HEK293 (cell line): Measurements from ENCODE around the gene GNAT1.

Experiments used
- CTCF ChIA-PET: fragments of 350-600 bp; formaldehyde crosslinking; extraction: SDS; loops from one replicate; lab custom pipeline; 2021; ENCODE audit warnings: antibody characterized with exemption; lab: Yijun Ruan, JAX
- POLR2A ChIA-PET: fragments of 300-600 bp; formaldehyde crosslinking; extraction: SDS; loops from one replicate; lab custom pipeline; 2020; ENCODE audit warnings: antibody characterized with exemption, inconsistent platforms; lab: Yijun Ruan, JAX
- H3K27ac ChIP-seq: fragments of 200-500 bp; sonication (Bioruptor generic); 2 replicates; pipeline ENCODE4 v1.5.1; 2014; ENCODE audit warnings: low read depth, low read length, control low read depth, inconsistent platforms; ENCODE audit errors: extremely low read depth
- H3K36me3 ChIP-seq, 2 experiments: fragments of 200-500 bp in 1 of 2; sonication (Bioruptor generic) in 1 of 2; 1 replicate in 1 of 2; 2 replicates in 1 of 2; pipeline ENCODE4 v1.5.1; 2014 to 2017; ENCODE audit warnings: inconsistent platforms in 2 of 2, low read length in 2 of 2; ENCODE audit not compliant: control insufficient read depth in 2 of 2, insufficient read depth in 1 of 2
- H3K4me1 ChIP-seq: fragments of 200-500 bp; sonication (Bioruptor generic); 2 replicates; pipeline ENCODE4 v1.5.1; 2014; ENCODE audit warnings: mild to moderate bottlenecking, low read length, inconsistent platforms; ENCODE audit not compliant: control insufficient read depth, insufficient read depth
- H3K4me3 ChIP-seq: 2 replicates; pipeline ENCODE4 v1.5.1; 2011; ENCODE audit warnings: low read depth, mild to moderate bottlenecking, control low read depth, low read length, moderate library complexity
- H3K9me3 ChIP-seq: fragments of 200-500 bp; sonication (Bioruptor generic); 2 replicates; pipeline ENCODE4 v1.5.1; 2014; ENCODE audit warnings: low read depth, low read length, inconsistent platforms; ENCODE audit not compliant: control insufficient read depth, insufficient read depth
- CTCF ChIP-seq: fragments of 450-650 bp; formaldehyde crosslinking; IDR thresholded peaks from 2 replicates; pipeline ENCODE4 v1.5.1; 2016; ENCODE audit warnings: missing biosample characterization, missing genetic modification characterization
- EGR2 ChIP-seq: fragments of 450-650 bp; formaldehyde crosslinking; IDR thresholded peaks from 2 replicates; pipeline ENCODE4 v1.5.1; 2016; ENCODE audit warnings: low read depth, missing biosample characterization, missing genetic modification characterization
- GLIS2 ChIP-seq: fragments of 450-650 bp; formaldehyde crosslinking; IDR thresholded peaks from 2 replicates; pipeline ENCODE4 v1.5.1; 2016; ENCODE audit warnings: missing biosample characterization, missing genetic modification characterization
- HOXA7 ChIP-seq: sonication (generic); formaldehyde crosslinking; IDR thresholded peaks from 2 replicates; pipeline ENCODE4 v1.8.1; 2022; ENCODE audit warnings: missing genetic modification reagents, borderline replicate concordance
- HOXC10 ChIP-seq: sonication (generic); formaldehyde crosslinking; IDR thresholded peaks from 2 replicates; pipeline ENCODE4 v1.8.1; 2023; ENCODE audit warnings: mild to moderate bottlenecking, missing genetic modification reagents
- KLF1 ChIP-seq: fragments of 450-650 bp; formaldehyde crosslinking; IDR thresholded peaks from 2 replicates; pipeline ENCODE4 v1.5.1; 2016; ENCODE audit warnings: missing biosample characterization, missing genetic modification characterization
- KLF16 ChIP-seq: fragments of 450-650 bp; formaldehyde crosslinking; IDR thresholded peaks from 2 replicates; pipeline ENCODE4 v1.5.1; 2017; ENCODE audit warnings: missing biosample characterization, missing genetic modification characterization
- SP2 ChIP-seq: fragments of 450-650 bp; formaldehyde crosslinking; IDR thresholded peaks from 2 replicates; pipeline ENCODE4 v1.5.1; 2016; ENCODE audit warnings: missing biosample characterization, missing genetic modification characterization
- ZBTB48 ChIP-seq: fragments of 450-650 bp; formaldehyde crosslinking; IDR thresholded peaks from 2 replicates; pipeline ENCODE4 v1.5.1; 2016; ENCODE audit warnings: missing biosample characterization, missing genetic modification characterization
- ZFHX2 ChIP-seq: fragments of 450-650 bp; formaldehyde crosslinking; conservative IDR thresholded peaks from 2 replicates; pipeline ENCODE4 v1.5.1; 2016; ENCODE audit warnings: missing biosample characterization, missing genetic modification characterization
- ZNF121 ChIP-seq: fragments of 450-650 bp; formaldehyde crosslinking; IDR thresholded peaks from 2 replicates; pipeline ENCODE4 v1.5.1; 2016; ENCODE audit warnings: missing biosample characterization, missing genetic modification characterization
- ZNF133 ChIP-seq: fragments of 450-650 bp; formaldehyde crosslinking; IDR thresholded peaks from 2 replicates; pipeline ENCODE4 v1.5.1; 2016; ENCODE audit warnings: missing biosample characterization, missing genetic modification characterization
- ZNF26 ChIP-seq: fragments of 450-650 bp; formaldehyde crosslinking; IDR thresholded peaks from 2 replicates; pipeline ENCODE4 v1.5.1; 2016; ENCODE audit warnings: missing biosample characterization, missing genetic modification characterization
- ZNF324 ChIP-seq: fragments of 450-650 bp; formaldehyde crosslinking; IDR thresholded peaks from 2 replicates; pipeline ENCODE4 v1.5.1; 2016; ENCODE audit warnings: missing biosample characterization, missing genetic modification characterization
- ZNF341 ChIP-seq: fragments of 450-650 bp; formaldehyde crosslinking; IDR thresholded peaks from 2 replicates; pipeline ENCODE4; 2016; ENCODE audit warnings: low read depth, missing biosample characterization, missing genetic modification characterization
- ZNF548 ChIP-seq: fragments of 450-650 bp; formaldehyde crosslinking; IDR thresholded peaks from 2 replicates; pipeline ENCODE4 v1.5.1; 2016; ENCODE audit warnings: missing biosample characterization, missing genetic modification characterization
- ZNF549 ChIP-seq: fragments of 450-650 bp; IDR thresholded peaks from 2 replicates; pipeline ENCODE4 v1.5.1; 2018; ENCODE audit warnings: missing biosample characterization, missing genetic modification characterization, mild to moderate bottlenecking, inconsistent platforms, moderate library complexity
- ZNF654 ChIP-seq: fragments of 450-650 bp; formaldehyde crosslinking; IDR thresholded peaks from 2 replicates; pipeline ENCODE4 v1.5.1; 2016; ENCODE audit warnings: low read depth, missing biosample characterization, missing genetic modification characterization
- ZNF792 ChIP-seq: fragments of 450-650 bp; formaldehyde crosslinking; IDR thresholded peaks from 2 replicates; pipeline ENCODE4 v1.5.1; 2016; ENCODE audit warnings: missing biosample characterization, missing genetic modification characterization
- TF ChIP-seq, protein P1 (sequence below): fragments of 450-650 bp; formaldehyde crosslinking; IDR thresholded peaks from 2 replicates; pipeline ENCODE4 v1.5.1; 2017; ENCODE audit warnings: missing biosample characterization, missing genetic modification characterization
- TF ChIP-seq, protein P2 (sequence below): fragments of 450-650 bp; formaldehyde crosslinking; IDR thresholded peaks from 2 replicates; pipeline ENCODE4 v1.5.1; 2017; ENCODE audit warnings: missing biosample characterization, missing genetic modification characterization
- TF ChIP-seq, protein P3 (sequence below): fragments of 450-650 bp; formaldehyde crosslinking; IDR thresholded peaks from 2 replicates; pipeline ENCODE4 v1.5.1; 2016; ENCODE audit warnings: missing biosample characterization, missing genetic modification characterization
- TF ChIP-seq, protein P4 (sequence below): fragments of 450-650 bp; formaldehyde crosslinking; IDR thresholded peaks from 2 replicates; pipeline ENCODE4 v1.5.1; 2016; ENCODE audit warnings: missing biosample characterization, missing genetic modification characterization

Gene GNAT1

DNA sequence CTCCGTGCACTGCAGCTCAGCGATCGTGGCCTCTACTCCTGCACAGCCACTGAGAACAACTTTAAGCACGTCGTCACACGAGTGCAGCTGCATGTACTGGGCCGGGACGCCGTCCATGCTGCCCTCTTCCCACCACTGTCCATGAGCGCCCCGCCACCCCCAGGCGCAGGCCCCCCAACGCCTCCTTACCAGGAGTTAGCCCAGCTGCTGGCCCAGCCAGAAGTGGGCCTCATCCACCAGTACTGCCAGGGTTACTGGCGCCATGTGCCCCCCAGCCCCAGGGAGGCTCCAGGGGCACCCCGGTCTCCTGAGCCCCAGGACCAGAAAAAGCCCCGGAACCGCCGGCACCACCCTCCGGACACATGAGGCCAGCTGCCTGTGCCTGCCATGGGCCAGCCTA lies 3.7 kb upstream of the GNAT1 start (continued):
- TF ChIP-seq CTCF, result no peak
- no peak for TF ChIP-seq ZNF549 (tag by site-specific recombination)
- TF ChIP-seq, protein P1, sequence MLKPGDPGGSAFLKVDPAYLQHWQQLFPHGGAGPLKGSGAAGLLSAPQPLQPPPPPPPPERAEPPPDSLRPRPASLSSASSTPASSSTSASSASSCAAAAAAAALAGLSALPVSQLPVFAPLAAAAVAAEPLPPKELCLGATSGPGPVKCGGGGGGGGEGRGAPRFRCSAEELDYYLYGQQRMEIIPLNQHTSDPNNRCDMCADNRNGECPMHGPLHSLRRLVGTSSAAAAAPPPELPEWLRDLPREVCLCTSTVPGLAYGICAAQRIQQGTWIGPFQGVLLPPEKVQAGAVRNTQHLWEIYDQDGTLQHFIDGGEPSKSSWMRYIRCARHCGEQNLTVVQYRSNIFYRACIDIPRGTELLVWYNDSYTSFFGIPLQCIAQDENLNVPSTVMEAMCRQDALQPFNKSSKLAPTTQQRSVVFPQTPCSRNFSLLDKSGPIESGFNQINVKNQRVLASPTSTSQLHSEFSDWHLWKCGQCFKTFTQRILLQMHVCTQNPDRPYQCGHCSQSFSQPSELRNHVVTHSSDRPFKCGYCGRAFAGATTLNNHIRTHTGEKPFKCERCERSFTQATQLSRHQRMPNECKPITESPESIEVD (tag by site-specific recombination), result no peak
- no peak for TF ChIP-seq KLF16 (tag by site-specific recombination)

DNA sequence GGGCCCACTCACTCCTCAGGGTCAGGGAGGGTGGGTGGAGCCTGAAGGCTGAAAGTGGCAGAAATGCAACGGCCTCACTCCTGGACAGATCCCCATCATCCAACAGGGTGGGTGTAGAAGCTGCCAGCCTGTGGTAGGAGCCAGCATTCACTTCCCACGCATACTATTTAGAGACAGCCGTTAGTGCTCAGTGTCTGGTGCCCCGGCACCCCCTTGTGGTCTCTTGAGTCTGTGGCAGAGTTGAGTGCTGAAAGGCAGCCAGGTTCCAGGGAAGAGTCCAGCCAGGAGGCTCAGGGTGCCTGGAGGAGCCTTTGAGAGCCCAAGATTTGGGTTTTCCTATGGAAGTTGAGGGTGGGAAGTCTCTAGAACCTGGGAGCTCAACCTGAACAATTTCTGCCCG lies 2.1 kb upstream of the GNAT1 start:
- H3K4me3 ChIP-seq, result no peak overlapping the region
- H3K9me3 ChIP-seq, result no peaks in the 10 kb centered on the region
- ChIA-PET POLR2A (no interaction called here), CTCF (interaction anchor here (0.6 to 7.7 kb wide), 13 partner anchors 11 to 250 kb away, joined by 3 to 237 read pairs (median 4); no protein-coding TSS in a partner anchor)
- H3K36me3 ChIP-seq, result peaks cover 0 to 30% of the 10 kb centered on the region in 2 experiments; a peak in 1 of 3 replicates
- H3K27ac ChIP-seq, result no peak overlapping the region
- H3K4me1 ChIP-seq, result no peaks in the 10 kb centered on the region
- peak; percentile 70 for TF ChIP-seq ZNF654
- peak; percentile 81 for TF ChIP-seq CTCF
- TF ChIP-seq EGR2 (tag by site-specific recombination), result peak; percentile 87
- TF ChIP-seq ZNF548 (tag by site-specific recombination), result no peak
- TF ChIP-seq ZFHX2 (tag by site-specific recombination), result peak; percentile 90
- TF ChIP-seq, protein P2, sequence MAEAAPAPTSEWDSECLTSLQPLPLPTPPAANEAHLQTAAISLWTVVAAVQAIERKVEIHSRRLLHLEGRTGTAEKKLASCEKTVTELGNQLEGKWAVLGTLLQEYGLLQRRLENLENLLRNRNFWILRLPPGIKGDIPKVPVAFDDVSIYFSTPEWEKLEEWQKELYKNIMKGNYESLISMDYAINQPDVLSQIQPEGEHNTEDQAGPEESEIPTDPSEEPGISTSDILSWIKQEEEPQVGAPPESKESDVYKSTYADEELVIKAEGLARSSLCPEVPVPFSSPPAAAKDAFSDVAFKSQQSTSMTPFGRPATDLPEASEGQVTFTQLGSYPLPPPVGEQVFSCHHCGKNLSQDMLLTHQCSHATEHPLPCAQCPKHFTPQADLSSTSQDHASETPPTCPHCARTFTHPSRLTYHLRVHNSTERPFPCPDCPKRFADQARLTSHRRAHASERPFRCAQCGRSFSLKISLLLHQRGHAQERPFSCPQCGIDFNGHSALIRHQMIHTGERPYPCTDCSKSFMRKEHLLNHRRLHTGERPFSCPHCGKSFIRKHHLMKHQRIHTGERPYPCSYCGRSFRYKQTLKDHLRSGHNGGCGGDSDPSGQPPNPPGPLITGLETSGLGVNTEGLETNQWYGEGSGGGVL (tag by site-specific recombination), result no peak
- TF ChIP-seq, all 188 proteins: peak for 4

- Histone ChIP-seq H3K36me3 (peaks cover 0 to 23% of the 10 kb centered on the region in 2 experiments; a peak in 1 of 3 replicates), H3K4me1 (no peaks in the 10 kb centered on the region), H3K9me3 (no peaks in the 10 kb centered on the region), H3K27ac (no peak overlapping the region), H3K4me3 (no peak overlapping the region)
- POLR2A ChIA-PET, result no interaction called here
- CTCF ChIA-PET, result interaction anchor here (0.6 to 7.7 kb wide), 11 partner anchors 12 to 741 kb away, joined by 3 to 237 read pairs (median 4); no protein-coding TSS in a partner anchor
- TF ChIP-seq ZNF341, result no peak
- TF ChIP-seq ZBTB48, result no peak
- TF ChIP-seq ZNF121, result no peak
- TF ChIP-seq SP2, result no peak
- no peak for TF ChIP-seq ZNF133 (tag by site-specific recombination)
- TF ChIP-seq, protein P3, sequence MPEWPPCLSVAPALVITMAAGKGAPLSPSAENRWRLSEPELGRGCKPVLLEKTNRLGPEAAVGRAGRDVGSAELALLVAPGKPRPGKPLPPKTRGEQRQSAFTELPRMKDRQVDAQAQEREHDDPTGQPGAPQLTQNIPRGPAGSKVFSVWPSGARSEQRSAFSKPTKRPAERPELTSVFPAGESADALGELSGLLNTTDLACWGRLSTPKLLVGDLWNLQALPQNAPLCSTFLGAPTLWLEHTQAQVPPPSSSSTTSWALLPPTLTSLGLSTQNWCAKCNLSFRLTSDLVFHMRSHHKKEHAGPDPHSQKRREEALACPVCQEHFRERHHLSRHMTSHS (tag by site-specific recombination), result no peak
- TF ChIP-seq ZNF792 (tag by site-specific recombination), result no peak
- no peak for TF ChIP-seq KLF1
- TF ChIP-seq ZNF324 (tag by site-specific recombination), result no peak
- TF ChIP-seq ZNF26 (tag by site-specific recombination), result no peak
- TF ChIP-seq HOXA7, result no peak
- TF ChIP-seq, protein P4, sequence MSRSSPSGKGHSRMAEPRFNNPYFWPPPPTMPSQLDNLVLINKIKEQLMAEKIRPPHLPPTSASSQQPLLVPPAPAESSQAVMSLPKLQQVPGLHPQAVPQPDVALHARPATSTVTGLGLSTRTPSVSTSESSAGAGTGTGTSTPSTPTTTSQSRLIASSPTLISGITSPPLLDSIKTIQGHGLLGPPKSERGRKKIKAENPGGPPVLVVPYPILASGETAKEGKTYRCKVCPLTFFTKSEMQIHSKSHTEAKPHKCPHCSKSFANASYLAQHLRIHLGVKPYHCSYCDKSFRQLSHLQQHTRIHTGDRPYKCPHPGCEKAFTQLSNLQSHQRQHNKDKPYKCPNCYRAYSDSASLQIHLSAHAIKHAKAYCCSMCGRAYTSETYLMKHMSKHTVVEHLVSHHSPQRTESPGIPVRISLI, result no peak
- no peak for TF ChIP-seq HOXC10 (CRISPR knock-in tag)
- no peak for TF ChIP-seq GLIS2 (tag by site-specific recombination)
These were observed 1.4 kb upstream of the GNAT1 start for GRCh38 chr3:50189989-50190388.
